Activated T-cell treated with anti-CD3 and anti-CD28 coated beads for 48 hours (primary cell): ENCODE data around the gene SYT15.
"Not testable (repeated sequence)": the region's sequence is repeated elsewhere in the genome, so short reads cannot be mapped to it uniquely, and the experiment has no call there.

Source experiments
- DNase-seq: peaks from one replicate; pipeline ENCODE4 v3.0.0-alpha.2; 2020; ENCODE audit warnings: low read depth

SYT15 gene

GRCh38 chr10:46589589-46589988 lies 10.7 kb downstream of the SYT15 start:
- not testable (repeated sequence) for DNase-seq

GRCh38 chr10:46591053-46591452 lies 12.1 kb downstream of the SYT15 start:
- DNase-seq: not testable (repeated sequence)

GRCh38 chr10:46593307-46593706 lies 14.4 kb downstream of the SYT15 start:
- not testable (repeated sequence) for DNase-seq

GRCh38 chr10:46594453-46595063 lies 15.6 kb downstream of the SYT15 start:
- DNase-seq: not testable (repeated sequence)

GRCh38 chr10:46596570-46596969 lies 17.6 kb downstream of the SYT15 start:
- DNase-seq: not testable (repeated sequence)

- not testable (repeated sequence) for DNase-seq
Measured at GRCh38 chr10:46597616-46598246, 18.8 kb downstream of the SYT15 start.

GRCh38 chr10:46600516-46600915 lies 21.6 kb downstream of the SYT15 start:
- not testable (repeated sequence) for DNase-seq

GRCh38 chr10:46615540-46615939 lies 36.6 kb downstream of the SYT15 start:
- not testable (repeated sequence) for DNase-seq

- not testable (repeated sequence) for DNase-seq
Measured at GRCh38 chr10:46616227-46616626, 37.3 kb downstream of the SYT15 start.

GRCh38 chr10:46617134-46617533 lies 38.2 kb downstream of the SYT15 start:
- not testable (repeated sequence) for DNase-seq

- DNase-seq: not testable (repeated sequence)
Measured at GRCh38 chr10:46617913-46618312, 39.0 kb downstream of the SYT15 start.

- not testable (repeated sequence) for DNase-seq
Measured at GRCh38 chr10:46623899-46624654, 45.1 kb downstream of the SYT15 start.

GRCh38 chr10:46629805-46630204 lies 50.9 kb downstream of the SYT15 start:
- not testable (repeated sequence) for DNase-seq

GRCh38 chr10:46630816-46631215 lies 51.9 kb downstream of the SYT15 start:
- DNase-seq: not testable (repeated sequence)

- DNase-seq: not testable (repeated sequence)
Measured at GRCh38 chr10:46631683-46632082, 52.8 kb downstream of the SYT15 start.

- not testable (repeated sequence) for DNase-seq
Measured at GRCh38 chr10:46634698-46635097, 55.8 kb downstream of the SYT15 start.

GRCh38 chr10:46635364-46635959 lies 56.5 kb downstream of the SYT15 start:
- not testable (repeated sequence) for DNase-seq

- DNase-seq: not testable (repeated sequence)
Measured at GRCh38 chr10:46640005-46640404, 61.1 kb downstream of the SYT15 start.
